Activated T-cell treated with anti-CD3 and anti-CD28 coated beads for 48 hours (primary cell): ENCODE measurements around the gene TAS2R39.

Source experiments
- DNase-seq: peaks from one replicate; pipeline ENCODE4 v3.0.0-alpha.2; 2020; ENCODE audit warnings: low read depth

The TAS2R39 gene

DNA sequence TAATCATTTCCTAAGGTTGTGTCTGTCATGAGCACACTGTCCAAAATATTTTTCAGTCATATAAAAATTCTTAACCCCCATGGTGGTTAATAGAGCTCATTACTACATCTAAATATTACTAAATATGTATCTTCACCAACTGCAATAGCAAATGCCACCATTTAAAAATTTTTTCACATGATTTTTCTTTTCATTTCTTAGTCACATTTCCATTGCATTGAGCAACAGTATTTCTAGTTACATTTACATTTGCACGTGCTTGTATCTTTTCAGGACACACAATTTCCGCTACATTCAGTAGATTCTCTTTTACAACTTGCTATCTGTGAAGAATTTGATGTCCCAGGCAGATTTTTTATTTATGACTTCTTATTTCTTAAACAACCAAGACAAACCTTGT lies 33.5 kb downstream of the TAS2R39 start:
- no peak for DNase-seq

GRCh38 chr7:143217806-143218205 lies 34.6 kb downstream of the TAS2R39 start:
- no peak for DNase-seq

- no peak for DNase-seq
These were observed 38.1 kb downstream of the TAS2R39 start for GRCh38 chr7:143221286-143221685.

GRCh38 chr7:143221737-143222136 lies 38.5 kb downstream of the TAS2R39 start, which contains the start of gene TAS2R40:
TSS of gene TAS2R40 (plus strand) at chr7:143222037. CDS start at chr7:143222079, 42 bp downstream.
- DNase-seq: no peak

DNA sequence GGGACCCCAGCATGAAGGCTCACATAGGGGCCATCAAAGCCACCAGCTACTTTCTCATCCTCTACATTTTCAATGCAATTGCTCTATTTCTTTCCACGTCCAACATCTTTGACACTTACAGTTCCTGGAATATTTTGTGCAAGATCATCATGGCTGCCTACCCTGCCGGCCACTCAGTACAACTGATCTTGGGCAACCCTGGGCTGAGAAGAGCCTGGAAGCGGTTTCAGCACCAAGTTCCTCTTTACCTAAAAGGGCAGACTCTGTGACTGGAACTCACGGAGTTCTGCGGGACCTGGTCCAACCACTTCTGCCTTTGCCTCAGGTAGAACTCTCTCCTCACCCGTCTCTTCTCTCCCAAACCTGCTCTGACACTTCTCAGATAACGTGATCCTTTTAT lies 39.6 kb downstream of the TAS2R39 start:
- DNase-seq: no peak

DNA sequence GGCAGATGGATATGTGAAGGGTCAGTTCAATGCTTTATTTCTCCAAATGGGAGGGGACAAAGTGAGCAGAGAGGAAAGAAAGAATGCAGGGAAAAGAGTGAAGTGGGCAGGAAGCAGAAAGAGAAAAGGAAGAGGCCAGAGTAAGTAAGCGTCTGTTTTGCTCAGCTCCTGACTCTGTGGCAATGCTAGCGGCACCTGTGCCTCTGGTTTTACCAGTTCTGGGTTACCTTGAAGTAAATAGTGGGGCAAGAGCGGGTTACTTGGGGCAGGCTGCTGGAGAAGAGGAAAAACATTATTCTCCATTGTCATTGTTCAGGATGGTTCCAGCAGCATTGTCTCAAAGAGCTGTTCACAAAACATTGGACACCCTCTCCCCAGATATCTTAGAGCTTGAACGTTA lies 40.6 kb downstream of the TAS2R39 start:
- no peak for DNase-seq

DNA sequence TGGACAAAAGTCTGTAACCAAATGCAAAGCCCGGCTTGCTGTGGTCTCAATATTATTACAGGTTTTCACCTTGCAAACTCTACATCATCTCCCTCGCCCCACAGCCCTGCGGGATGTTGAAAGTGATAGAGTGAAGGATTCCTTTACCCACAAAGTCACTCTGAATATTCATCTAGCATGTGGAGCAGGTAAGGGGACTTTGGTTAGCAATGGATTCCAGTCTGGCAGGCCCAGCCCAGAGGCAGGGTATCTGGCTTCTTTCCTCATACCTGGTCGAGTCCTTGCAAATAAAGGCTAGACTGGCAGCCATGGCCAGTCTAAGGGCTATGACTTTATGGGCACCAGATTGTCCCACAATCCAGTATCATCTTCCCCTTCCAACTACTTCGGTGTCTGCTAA lies 41.8 kb downstream of the TAS2R39 start:
- DNase-seq: no peak

GRCh38 chr7:143227806-143228205 lies 44.6 kb downstream of the TAS2R39 start:
- DNase-seq: no peak

DNA sequence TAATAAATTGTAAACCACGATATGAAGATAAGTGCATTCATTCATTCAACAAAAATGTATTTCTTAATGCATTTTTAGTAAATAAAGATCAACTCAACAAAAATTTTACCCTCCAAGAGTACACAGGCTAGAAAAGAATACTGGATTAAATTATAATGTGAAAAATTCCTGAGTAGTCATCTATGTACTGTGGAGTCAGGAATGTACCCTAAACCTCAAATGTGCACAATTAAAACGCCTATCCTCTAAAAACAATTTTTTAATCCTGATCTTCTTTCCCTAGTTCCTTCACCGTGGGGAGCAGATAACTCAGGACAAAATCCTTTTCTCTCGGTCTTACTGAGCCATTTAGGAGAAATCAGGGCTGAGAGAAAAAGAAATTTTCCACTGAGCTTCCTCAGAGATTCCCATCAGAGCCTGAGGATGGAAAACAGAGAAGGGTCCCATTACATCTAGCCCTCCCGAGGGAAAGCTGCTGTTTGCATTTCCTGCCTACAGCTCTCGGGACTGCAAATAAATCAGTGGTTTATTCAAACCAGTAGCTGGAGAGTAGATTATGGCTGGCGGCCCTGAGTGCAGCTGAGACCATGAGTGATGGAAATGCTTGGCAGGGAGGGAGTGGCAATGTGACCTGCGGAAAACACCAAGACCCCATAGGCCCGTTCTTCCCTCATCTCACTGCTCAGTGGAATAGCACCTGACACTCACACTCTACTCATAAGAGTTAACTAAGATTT lies 46.0 kb downstream of the TAS2R39 start:
- no peak for DNase-seq

- no peak for DNase-seq
These were observed 47.6 kb downstream of the TAS2R39 start for GRCh38 chr7:143230602-143231457.
